HEK293 (cell line): ENCODE data around the gene DPH6.
"Not testable (repeated sequence)": the region's sequence is repeated elsewhere in the genome, so short reads cannot be mapped to it uniquely, and the experiment has no call there.

ENCODE experiments used
- CTCF ChIP-seq: fragments of 450-650 bp; formaldehyde crosslinking; IDR thresholded peaks from 2 replicates; pipeline ENCODE4 v1.5.1; 2016; ENCODE audit warnings: missing biosample characterization, missing genetic modification characterization
- KLF8 ChIP-seq: fragments of 450-650 bp; formaldehyde crosslinking; IDR thresholded peaks from 2 replicates; pipeline ENCODE4 v1.5.1; 2016; ENCODE audit warnings: missing biosample characterization, missing genetic modification characterization
- PBX3 ChIP-seq: sonication (generic); formaldehyde crosslinking; IDR thresholded peaks from 2 replicates; pipeline ENCODE4 v1.8.1; 2022; ENCODE audit warnings: mild to moderate bottlenecking, moderate library complexity, missing genetic modification reagents
- ZNF121 ChIP-seq: fragments of 450-650 bp; formaldehyde crosslinking; IDR thresholded peaks from 2 replicates; pipeline ENCODE4 v1.5.1; 2016; ENCODE audit warnings: missing biosample characterization, missing genetic modification characterization
- ZNF146 ChIP-seq: fragments of 450-650 bp; formaldehyde crosslinking; IDR thresholded peaks from 2 replicates; pipeline ENCODE4 v1.5.1; 2016; ENCODE audit warnings: missing biosample characterization, missing genetic modification characterization
- ZNF529 ChIP-seq: fragments of 450-650 bp; formaldehyde crosslinking; IDR thresholded peaks from 2 replicates; pipeline ENCODE4 v1.5.1; 2017; ENCODE audit warnings: missing genetic modification characterization, missing biosample characterization; ENCODE audit not compliant: insufficient replicate concordance
- ZNF623 ChIP-seq: fragments of 450-650 bp; formaldehyde crosslinking; IDR thresholded peaks from 2 replicates; pipeline ENCODE4 v1.5.1; 2016; ENCODE audit warnings: missing biosample characterization, missing genetic modification characterization
- ZNF654 ChIP-seq: fragments of 450-650 bp; formaldehyde crosslinking; IDR thresholded peaks from 2 replicates; pipeline ENCODE4 v1.5.1; 2016; ENCODE audit warnings: low read depth, missing biosample characterization, missing genetic modification characterization
- ZSCAN30 ChIP-seq: fragments of 450-650 bp; IDR thresholded peaks from 2 replicates; pipeline ENCODE4 v1.5.1; 2018; ENCODE audit warnings: missing biosample characterization, mild to moderate bottlenecking, missing genetic modification characterization, moderate library complexity

GRCh38 chr15:35391408-35391984 is 154.5 kb downstream of the DPH6 start:
- TF ChIP-seq ZNF529 (tag by site-specific recombination); CTCF; ZNF121 (tag by site-specific recombination); ZNF623 (tag by site-specific recombination); PBX3 (CRISPR knock-in tag); ZSCAN30 (tag by site-specific recombination); KLF8 (tag by site-specific recombination); ZNF654 (tag by site-specific recombination); ZNF146 (tag by site-specific recombination): not testable (repeated sequence)
